Measurements from ENCODE around the gene NRAS. TPM values are rescaled to one million over a fixed set of nuclear protein-coding genes. Genes with fewer than 3 reads are reported as not detected.

NRAS gene
- total RNA-seq, 1 experiment from 2014 or later, result 72.9 TPM

- Histone ChIP-seq H3K9me3 (ENCODE audit: control insufficient read depth, low read depth, low read length) (no peaks in the 10 kb centered on the region), H4K8ac (replicated peaks; ENCODE audit: insufficient read length, low read depth, low read length) (no peak overlapping the region), H3K79me2 (ENCODE audit: insufficient read depth, low read length) (no peaks in the 10 kb centered on the region), H2BK5ac (ENCODE audit: insufficient read length, low read length) (no peak overlapping the region), H2BK20ac (ENCODE audit: low read depth, low read length, poor library complexity, severe bottlenecking) (no peak overlapping the region), H3K23ac (ENCODE audit: insufficient read length, low read depth, low read length) (no peak overlapping the region), H3K27me3 (ENCODE audit: insufficient read depth, low read length) (no peaks in the 10 kb centered on the region), H3K79me1 (ENCODE audit: insufficient read depth, low read depth, low read length, poor library complexity, severe bottlenecking) (no peaks in the 10 kb centered on the region), H2BK120ac (ENCODE audit: low read depth, low read length, poor library complexity, severe bottlenecking) (no peak overlapping the region), H3K4me2 (ENCODE audit: insufficient read depth, insufficient read length, low read length) (no peak overlapping the region), H2AFZ (ENCODE audit: low read length) (no peak overlapping the region), H2BK15ac (ENCODE audit: low read depth, low read length) (no peak overlapping the region), H3K23me2 (ENCODE audit: insufficient read length, low read depth, low read length, poor library complexity, severe bottlenecking) (no peaks in the 10 kb centered on the region), H4K20me1 (ENCODE audit: control insufficient read depth, insufficient read depth, insufficient read length) (no peaks in the 10 kb centered on the region), H2BK12ac (ENCODE audit: insufficient read length, low read depth, low read length) (no peak overlapping the region), H3K14ac (ENCODE audit: insufficient read depth, low read length) (no peak overlapping the region), H3K4ac (ENCODE audit: low read depth, low read length) (no peak overlapping the region), H4K91ac (ENCODE audit: insufficient read length, low read depth, low read length) (no peak overlapping the region), H3K27ac (ENCODE audit: insufficient read length, low read depth, low read length) (no peak overlapping the region), H3K9ac (ENCODE audit: extremely low read depth, insufficient read length, low read length) (no peak overlapping the region), H2AK5ac (ENCODE audit: insufficient read length, low read length) (no peak overlapping the region), H3K4me1 (ENCODE audit: insufficient read depth, low read length) (no peaks in the 10 kb centered on the region), H3T11ph (ENCODE audit: low read length) (no peak overlapping the region), H3K18ac (ENCODE audit: insufficient read length, low read depth, low read length) (no peak overlapping the region), H4K5ac (ENCODE audit: insufficient read length, low read depth, low read length) (no peak overlapping the region), H3K56ac (ENCODE audit: insufficient read length, low read depth, low read length) (no peak overlapping the region)
- H3K4me3 Mint-ChIP-seq, result no peak overlapping the region
- H3K27me3 Mint-ChIP-seq (ENCODE audit: low read depth), result no peaks in the 10 kb centered on the region
- WGBS (ENCODE audit: extremely low coverage, insufficient read length, low lambda C conversion rate), result no CpG with 5 or more reads among the region's 2 CpGs
- H3K36me3 Mint-ChIP-seq (ENCODE audit: insufficient read depth in 1 of 3, low read depth in 3 of 3), result peaks cover 61 to 93% (median 88%) of the 10 kb centered on the region in 3 experiments
- DNase-seq, result no peak
- H3K4me1 Mint-ChIP-seq, result no peaks in the 10 kb centered on the region
- H3K27ac Mint-ChIP-seq, result no peak overlapping the region
- no peak for TF ChIP-seq CTCF (conservative IDR thresholded peaks at IDR 0.05)
- no peaks in the 10 kb centered on the region for H3K9me3 Mint-ChIP-seq
These were observed 12.0 kb upstream of the NRAS start for GRCh38 chr1:114728553-114728952.

Data from H9 (cell line).